Posterior vena cava (tissue), 2 donors: ENCODE data around the gene ZCCHC4. TPM values are rescaled to one million over a fixed set of nuclear protein-coding genes. Genes with fewer than 3 reads are reported as not detected.
"Not testable (repeated sequence)": the region's sequence is repeated elsewhere in the genome, so short reads cannot be mapped to it uniquely, and the experiment has no call there.

Source experiments
- DNase-seq: peaks from one replicate; pipeline ENCODE4 v3.0.0-alpha.2; 2020; ENCODE audit warnings: low spot score
- intact Hi-C, 2 donors: fragments of 100-400 bp; cut with DNase I; formaldehyde crosslinking; loops; one replicate each; pipeline versions ENCODE4 v1.14.1 to v1.14.2; 2022 to 2023
- total RNA-seq, 2 donors: library from RNA; stranded (reverse); fragmentation: NEBNext Ultra II Directional; extraction: Animal tissue kit (Norgen Biotek cat#: 25700); gene quantifications; one replicate each; pipeline ENCODE4 v1.2.1, GENCODE V29; 2021
- donor health status: DM: yes; HTN: yes; CAD: no.
- donor health status: DM: yes; HTN: yes; CAD: no.

Gene ZCCHC4
- total RNA-seq, 2 donors from 2014 or later = 8.6 to 9.7 TPM

- no peak for DNase-seq
- intact Hi-C loops = no loop called here
These were observed 774 bp downstream of the ZCCHC4 start for GRCh38 chr4:25313201-25313895.

- intact Hi-C loops = no loop called here
- no peak for DNase-seq
These were observed 7.8 kb downstream of the ZCCHC4 start for GRCh38 chr4:25320336-25320735.

- intact Hi-C loops = no loop called here
- no peak for DNase-seq
These were observed 8.2 kb downstream of the ZCCHC4 start for GRCh38 chr4:25320773-25321172.

GRCh38 chr4:25321703-25322102 is 9.1 kb downstream of the ZCCHC4 start:
- no peak for DNase-seq
- intact Hi-C loops = no loop called here

- intact Hi-C loops = not testable (repeated sequence)
These were observed 15.9 kb downstream of the ZCCHC4 start for GRCh38 chr4:25328463-25328862.

GRCh38 chr4:25330335-25330734 is 17.8 kb downstream of the ZCCHC4 start:
- intact Hi-C loops = no loop called here
- no peak for DNase-seq

More at GRCh38 chr4:25328463-25328862, 15.9 kb downstream of the ZCCHC4 start:
- DNase-seq = not testable (repeated sequence)

- intact Hi-C loops = no loop called here
- DNase-seq = no peak
These were observed 18.6 kb downstream of the ZCCHC4 start for GRCh38 chr4:25330905-25331808.

GRCh38 chr4:25343671-25344070 is 31.1 kb downstream of the ZCCHC4 start:
- no peak for DNase-seq
- intact Hi-C loops = no loop called here

GRCh38 chr4:25345744-25346143 is 33.2 kb downstream of the ZCCHC4 start:
- intact Hi-C loops = no loop called here
- no peak for DNase-seq

- intact Hi-C loops = no loop called here
- DNase-seq = no peak
These were observed 34.3 kb downstream of the ZCCHC4 start for GRCh38 chr4:25346913-25347312.

GRCh38 chr4:25347473-25347872 is 34.9 kb downstream of the ZCCHC4 start:
- intact Hi-C loops = no loop called here
- no peak for DNase-seq

- DNase-seq = no peak
- intact Hi-C loops = no loop called here
These were observed 35.4 kb downstream of the ZCCHC4 start for GRCh38 chr4:25347971-25348370.

GRCh38 chr4:25350561-25350960 is 38.0 kb downstream of the ZCCHC4 start:
- intact Hi-C loops = no loop called here
- no peak for DNase-seq

GRCh38 chr4:25351777-25352416 is 39.3 kb downstream of the ZCCHC4 start:
- intact Hi-C loops = no loop called here

GRCh38 chr4:25356068-25356467 is 43.5 kb downstream of the ZCCHC4 start:
- intact Hi-C loops = no loop called here
- no peak for DNase-seq

More at GRCh38 chr4:25351777-25352416, 39.3 kb downstream of the ZCCHC4 start:
- no peak for DNase-seq

GRCh38 chr4:25358515-25359275 is 46.1 kb downstream of the ZCCHC4 start:
- intact Hi-C loops = no loop called here
- no peak for DNase-seq

GRCh38 chr4:25361253-25361652 is 48.7 kb downstream of the ZCCHC4 start:
- DNase-seq = no peak
- intact Hi-C loops = no loop called here

GRCh38 chr4:25367004-25367621 is 54.5 kb downstream of the ZCCHC4 start:
- intact Hi-C loops = no loop called here
- DNase-seq = no peak

- intact Hi-C loops = no loop called here
These were observed 55.3 kb downstream of the ZCCHC4 start for GRCh38 chr4:25367877-25368276.

More at GRCh38 chr4:25367877-25368276, 55.3 kb downstream of the ZCCHC4 start:
- DNase-seq = no peak
